K562 (cell line): Measurements from ENCODE around the gene NBPF9.
"Not testable (repeated sequence)": the region's sequence is repeated elsewhere in the genome, so short reads cannot be mapped to it uniquely, and the experiment has no call there.

Source experiments
- EZH2 ChIP-seq: IDR thresholded peaks from 2 replicates; pipeline ENCODE4 v1.6.1; 2012; ENCODE audit warnings: low read depth, mild to moderate bottlenecking, inconsistent platforms, low read length, borderline replicate concordance
- HNRNPK ChIP-seq: fragments of 200-400 bp; formaldehyde crosslinking; IDR thresholded peaks from one replicate; pipeline ENCODE4 v1.6.1; 2018; ENCODE audit warnings: mild to moderate bottlenecking, low read depth, low read length; ENCODE audit not compliant: poor library complexity, severe bottlenecking
- MEF2A ChIP-seq: IDR thresholded peaks from 2 replicates; pipeline ENCODE4 v1.6.1; 2011; ENCODE audit warnings: low read depth, mild to moderate bottlenecking, low read length, moderate library complexity; ENCODE audit not compliant: control insufficient read depth
- MXD1 ChIP-seq: fragments of 250-450 bp; sonication (Bioruptor Pico); IDR thresholded peaks from 2 replicates; pipeline ENCODE4 v1.8.0; 2021; ENCODE audit warnings: borderline replicate concordance, mild to moderate bottlenecking, moderate library complexity; ENCODE audit not compliant: poor library complexity, severe bottlenecking
- NR2C2 ChIP-seq, 2 experiments: fragments of 200-800 bp in 1 of 2; sonication (Bioruptor generic) in 1 of 2; sonication (generic) in 1 of 2; formaldehyde crosslinking in 1 of 2; IDR thresholded peaks; 2 replicates each; pipeline versions ENCODE4 v1.6.1 to v1.8.0; 2016 to 2022; ENCODE audit warnings: mild to moderate bottlenecking in 1 of 2, missing compliant biosample characterization in 1 of 2, missing genetic modification characterization in 1 of 2, missing genetic modification reagents in 1 of 2
- POLR2AphosphoS5 ChIP-seq: IDR thresholded peaks from 2 replicates; pipeline ENCODE4 v1.6.1; 2011; ENCODE audit warnings: mild to moderate bottlenecking, low read depth, low read length, moderate library complexity; ENCODE audit not compliant: control insufficient read depth, insufficient read depth
- ZNF124 ChIP-seq: sonication (generic); formaldehyde crosslinking; IDR thresholded peaks from 2 replicates; pipeline ENCODE4 v1.8.1; 2022; ENCODE audit warnings: missing genetic modification reagents
- ZNF24 ChIP-seq: fragments of 450-650 bp; IDR thresholded peaks from 2 replicates; pipeline ENCODE4 v1.6.1; 2016
- ZNF280B ChIP-seq: fragments of 250-450 bp; sonication (Bioruptor Pico); IDR thresholded peaks from 2 replicates; pipeline ENCODE4 v1.5.1; 2021; ENCODE audit warnings: mild to moderate bottlenecking
- ZNF740 ChIP-seq, 3 experiments: fragments of 200-800 bp in 1 of 3; sonication (Bioruptor generic) in 1 of 3; sonication (generic) in 1 of 3; formaldehyde crosslinking in 1 of 3; IDR thresholded peaks; 2 replicates each; pipeline versions ENCODE4 v1.6.1 to v1.8.0; 2016 to 2022; ENCODE audit warnings: mild to moderate bottlenecking in 2 of 3, missing compliant biosample characterization in 2 of 3, missing genetic modification characterization in 2 of 3, missing genetic modification reagents in 1 of 3
- TF ChIP-seq, protein P1 (sequence below), 3 experiments: IDR thresholded peaks in 2 of 3; conservative IDR thresholded peaks in 1 of 3; 2 replicates each; pipeline ENCODE4 v1.5.1; 2011 to 2012; ENCODE audit warnings: low read length in 3 of 3, mild to moderate bottlenecking in 3 of 3, control low read depth in 2 of 3, improper control_type of control experiment in 1 of 3, inconsistent platforms in 1 of 3, low read depth in 1 of 3, mixed read lengths in 1 of 3, moderate library complexity in 1 of 3; ENCODE audit not compliant: insufficient read depth in 2 of 3

GRCh38 chr1:149129245-149129644, 25.9 kb upstream of the NBPF9 start:
- not testable (repeated sequence) for TF ChIP-seq EZH2; ZNF24; NR2C2 (CRISPR knock-in tag; IDR thresholded peaks at IDR 0.05); NR2C2 (tag; IDR thresholded peaks at IDR 0.05); MXD1; ZNF124; MEF2A; POLR2AphosphoS5; HNRNPK; ZNF740 (CRISPR knock-in tag; IDR thresholded peaks at IDR 0.05); ZNF740 (tag; IDR thresholded peaks at IDR 0.05); ZNF280B (CRISPR knock-in tag)
- TF ChIP-seq, protein P1, sequence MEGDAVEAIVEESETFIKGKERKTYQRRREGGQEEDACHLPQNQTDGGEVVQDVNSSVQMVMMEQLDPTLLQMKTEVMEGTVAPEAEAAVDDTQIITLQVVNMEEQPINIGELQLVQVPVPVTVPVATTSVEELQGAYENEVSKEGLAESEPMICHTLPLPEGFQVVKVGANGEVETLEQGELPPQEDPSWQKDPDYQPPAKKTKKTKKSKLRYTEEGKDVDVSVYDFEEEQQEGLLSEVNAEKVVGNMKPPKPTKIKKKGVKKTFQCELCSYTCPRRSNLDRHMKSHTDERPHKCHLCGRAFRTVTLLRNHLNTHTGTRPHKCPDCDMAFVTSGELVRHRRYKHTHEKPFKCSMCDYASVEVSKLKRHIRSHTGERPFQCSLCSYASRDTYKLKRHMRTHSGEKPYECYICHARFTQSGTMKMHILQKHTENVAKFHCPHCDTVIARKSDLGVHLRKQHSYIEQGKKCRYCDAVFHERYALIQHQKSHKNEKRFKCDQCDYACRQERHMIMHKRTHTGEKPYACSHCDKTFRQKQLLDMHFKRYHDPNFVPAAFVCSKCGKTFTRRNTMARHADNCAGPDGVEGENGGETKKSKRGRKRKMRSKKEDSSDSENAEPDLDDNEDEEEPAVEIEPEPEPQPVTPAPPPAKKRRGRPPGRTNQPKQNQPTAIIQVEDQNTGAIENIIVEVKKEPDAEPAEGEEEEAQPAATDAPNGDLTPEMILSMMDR (IDR thresholded peaks at IDR 0.05 in 2 of 3, conservative IDR thresholded peaks at IDR 0.05 in 1 of 3; ENCODE audit: insufficient read depth in 2 of 3, low read depth in 1 of 3, low read length in 3 of 3), result not testable (repeated sequence)
